SK-N-SH treated with all-trans-retinoic acid at 6 μM for 48 hours (cell line): Measurements from ENCODE around the gene RIPOR2.

Experiments
- ATAC-seq: fragments of 200-7000 bp; cut with Tn5 transposase; 3 replicates; pipeline ENCODE4 v1.9.1; 2020; ENCODE audit warnings: mild to moderate bottlenecking, moderate library complexity
- ARNTL ChIP-seq: fragments of 450-650 bp; formaldehyde crosslinking; IDR thresholded peaks from 2 replicates; pipeline ENCODE4 v1.5.0; 2020; ENCODE audit warnings: low read depth, mild to moderate bottlenecking, moderate library complexity, borderline replicate concordance
- BACH2 ChIP-seq: fragments of 250-450 bp; sonication (Bioruptor Pico); IDR thresholded peaks from 2 replicates; pipeline ENCODE4 v1.9.0; 2021; ENCODE audit warnings: mild to moderate bottlenecking, borderline replicate concordance
- CSDC2 ChIP-seq: fragments of 250-450 bp; sonication (Bioruptor Pico); IDR thresholded peaks from 2 replicates; pipeline ENCODE4 v1.5.0; 2020; ENCODE audit warnings: mild to moderate bottlenecking, moderate library complexity
- ESRRG ChIP-seq: fragments of 250-450 bp; sonication (Bioruptor Pico); IDR thresholded peaks from 2 replicates; pipeline ENCODE4 v1.6.1; 2021; ENCODE audit warnings: mild to moderate bottlenecking
- GLIS3 ChIP-seq: fragments of 250-450 bp; sonication (Bioruptor Pico); IDR thresholded peaks from 2 replicates; pipeline ENCODE4 v1.5.0; 2020; ENCODE audit warnings: mild to moderate bottlenecking, moderate library complexity
- ISL1 ChIP-seq: fragments of 250-450 bp; sonication (Bioruptor Pico); IDR thresholded peaks from 2 replicates; pipeline ENCODE4 v2.1.2; 2022; ENCODE audit warnings: mild to moderate bottlenecking, moderate library complexity
- OSR1 ChIP-seq: fragments of 250-450 bp; sonication (Bioruptor Pico); IDR thresholded peaks from 2 replicates; pipeline ENCODE4 v1.8.0; 2022; ENCODE audit warnings: moderate library complexity, mild to moderate bottlenecking, inconsistent platforms
- PATZ1 ChIP-seq: fragments of 250-450 bp; sonication (Bioruptor Pico); IDR thresholded peaks from 2 replicates; pipeline ENCODE4 v1.8.0; 2020; ENCODE audit warnings: mild to moderate bottlenecking, moderate library complexity, borderline replicate concordance
- POU6F1 ChIP-seq: fragments of 250-450 bp; sonication (Bioruptor Pico); IDR thresholded peaks from 2 replicates; pipeline ENCODE4 v1.8.0; 2021; ENCODE audit warnings: low read depth, mild to moderate bottlenecking, moderate library complexity, borderline replicate concordance
- PPARA ChIP-seq: fragments of 250-450 bp; sonication (Bioruptor Pico); IDR thresholded peaks from 2 replicates; pipeline ENCODE4 v1.5.0; 2020; ENCODE audit warnings: mild to moderate bottlenecking, borderline replicate concordance
- RARB ChIP-seq: fragments of 250-450 bp; sonication (Bioruptor Pico); IDR thresholded peaks from 2 replicates; pipeline ENCODE4 v1.8.0; 2021; ENCODE audit warnings: mild to moderate bottlenecking, moderate library complexity
- TCF4 ChIP-seq: fragments of 250-450 bp; sonication (Bioruptor Pico); IDR thresholded peaks from 2 replicates; pipeline ENCODE4 v1.8.0; 2021; ENCODE audit warnings: mild to moderate bottlenecking, moderate library complexity, borderline replicate concordance
- TOX ChIP-seq: fragments of 250-450 bp; sonication (Bioruptor Pico); IDR thresholded peaks from 2 replicates; pipeline ENCODE4 v1.8.0; 2021; ENCODE audit warnings: mild to moderate bottlenecking, moderate library complexity, borderline replicate concordance
- TSHZ2 ChIP-seq: fragments of 250-450 bp; sonication (Bioruptor Pico); IDR thresholded peaks from 2 replicates; pipeline ENCODE4 v1.5.0; 2020; ENCODE audit warnings: mild to moderate bottlenecking, moderate library complexity
- ZC3H10 ChIP-seq: fragments of 250-450 bp; sonication (Bioruptor Pico); IDR thresholded peaks from 2 replicates; pipeline ENCODE4 v1.5.1; 2021; ENCODE audit warnings: mild to moderate bottlenecking, moderate library complexity
- ZFP3 ChIP-seq: fragments of 250-450 bp; sonication (Bioruptor Pico); IDR thresholded peaks from 2 replicates; pipeline ENCODE4 v1.5.0; 2020; ENCODE audit warnings: mild to moderate bottlenecking, moderate library complexity
- ZFP30 ChIP-seq: fragments of 450-650 bp; formaldehyde crosslinking; IDR thresholded peaks from 2 replicates; pipeline ENCODE4 v1.5.0; 2022; ENCODE audit warnings: mild to moderate bottlenecking, moderate library complexity
- ZNF8 ChIP-seq: fragments of 450-650 bp; formaldehyde crosslinking; IDR thresholded peaks from 2 replicates; pipeline ENCODE4 v1.5.0; 2020; ENCODE audit warnings: mild to moderate bottlenecking, moderate library complexity
- TF ChIP-seq, protein P1 (sequence below): fragments of 250-450 bp; sonication (Bioruptor Pico); IDR thresholded peaks from 2 replicates; pipeline ENCODE4 v1.5.1; 2020; ENCODE audit warnings: low read depth, mild to moderate bottlenecking, moderate library complexity
- TF ChIP-seq, protein P2 (sequence below): fragments of 250-450 bp; sonication (Bioruptor Pico); IDR thresholded peaks from 2 replicates; pipeline ENCODE4 v1.5.1; 2021; ENCODE audit warnings: mild to moderate bottlenecking, moderate library complexity

RIPOR2 gene

GRCh38 chr6:24974182-24975171 is 38.7 kb upstream of the RIPOR2 start:
- TF ChIP-seq ARNTL (CRISPR knock-in tag) (no peak), ZFP30 (CRISPR knock-in tag) (no peak), PATZ1 (CRISPR knock-in tag) (no peak), ZNF8 (no peak), OSR1 (CRISPR knock-in tag) (no peak), PPARA (CRISPR knock-in tag) (no peak), RARB (CRISPR knock-in tag) (no peak), BACH2 (CRISPR knock-in tag) (no peak), ESRRG (CRISPR knock-in tag) (no peak), TCF4 (CRISPR knock-in tag) (no peak), GLIS3 (CRISPR knock-in tag) (no peak), ZFP3 (CRISPR knock-in tag) (no peak), TOX (CRISPR knock-in tag) (no peak), CSDC2 (CRISPR knock-in tag) (no peak), TSHZ2 (CRISPR knock-in tag) (no peak)
- TF ChIP-seq, protein P1, sequence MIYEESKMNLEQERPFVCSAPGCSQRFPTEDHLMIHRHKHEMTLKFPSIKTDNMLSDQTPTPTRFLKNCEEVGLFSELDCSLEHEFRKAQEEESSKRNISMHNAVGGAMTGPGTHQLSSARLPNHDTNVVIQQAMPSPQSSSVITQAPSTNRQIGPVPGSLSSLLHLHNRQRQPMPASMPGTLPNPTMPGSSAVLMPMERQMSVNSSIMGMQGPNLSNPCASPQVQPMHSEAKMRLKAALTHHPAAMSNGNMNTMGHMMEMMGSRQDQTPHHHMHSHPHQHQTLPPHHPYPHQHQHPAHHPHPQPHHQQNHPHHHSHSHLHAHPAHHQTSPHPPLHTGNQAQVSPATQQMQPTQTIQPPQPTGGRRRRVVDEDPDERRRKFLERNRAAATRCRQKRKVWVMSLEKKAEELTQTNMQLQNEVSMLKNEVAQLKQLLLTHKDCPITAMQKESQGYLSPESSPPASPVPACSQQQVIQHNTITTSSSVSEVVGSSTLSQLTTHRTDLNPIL: no peak
- ATAC-seq: no peak

GRCh38 chr6:24972311-24972958 is 36.7 kb upstream of the RIPOR2 start:
- TF ChIP-seq RARB (CRISPR knock-in tag) (no peak), ZC3H10 (CRISPR knock-in tag) (no peak), TOX (CRISPR knock-in tag) (no peak), CSDC2 (CRISPR knock-in tag) (no peak), POU6F1 (CRISPR knock-in tag) (no peak), ISL1 (CRISPR knock-in tag) (no peak)
- TF ChIP-seq, protein P2, sequence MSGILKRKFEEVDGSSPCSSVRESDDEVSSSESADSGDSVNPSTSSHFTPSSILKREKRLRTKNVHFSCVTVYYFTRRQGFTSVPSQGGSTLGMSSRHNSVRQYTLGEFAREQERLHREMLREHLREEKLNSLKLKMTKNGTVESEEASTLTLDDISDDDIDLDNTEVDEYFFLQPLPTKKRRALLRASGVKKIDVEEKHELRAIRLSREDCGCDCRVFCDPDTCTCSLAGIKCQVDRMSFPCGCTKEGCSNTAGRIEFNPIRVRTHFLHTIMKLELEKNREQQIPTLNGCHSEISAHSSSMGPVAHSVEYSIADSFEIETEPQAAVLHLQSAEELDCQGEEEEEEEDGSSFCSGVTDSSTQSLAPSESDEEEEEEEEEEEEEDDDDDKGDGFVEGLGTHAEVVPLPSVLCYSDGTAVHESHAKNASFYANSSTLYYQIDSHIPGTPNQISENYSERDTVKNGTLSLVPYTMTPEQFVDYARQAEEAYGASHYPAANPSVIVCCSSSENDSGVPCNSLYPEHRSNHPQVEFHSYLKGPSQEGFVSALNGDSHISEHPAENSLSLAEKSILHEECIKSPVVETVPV: no peak
- ATAC-seq: no peak
